Stimulated activated CD8-positive, alpha-beta memory T cell treated with anti-CD3 and anti-CD28 coated beads, Interleukin-15, amount 100 ng/mL, for 1 hour (primary cell): ENCODE data around the gene KSR2.
"Not testable (repeated sequence)": the region's sequence is repeated elsewhere in the genome, so short reads cannot be mapped to it uniquely, and the experiment has no call there.

ENCODE experiments used
- DNase-seq: peaks from one replicate; pipeline ENCODE4 v3.0.0-alpha.2; 2020; ENCODE audit warnings: low read depth

Gene KSR2

DNA sequence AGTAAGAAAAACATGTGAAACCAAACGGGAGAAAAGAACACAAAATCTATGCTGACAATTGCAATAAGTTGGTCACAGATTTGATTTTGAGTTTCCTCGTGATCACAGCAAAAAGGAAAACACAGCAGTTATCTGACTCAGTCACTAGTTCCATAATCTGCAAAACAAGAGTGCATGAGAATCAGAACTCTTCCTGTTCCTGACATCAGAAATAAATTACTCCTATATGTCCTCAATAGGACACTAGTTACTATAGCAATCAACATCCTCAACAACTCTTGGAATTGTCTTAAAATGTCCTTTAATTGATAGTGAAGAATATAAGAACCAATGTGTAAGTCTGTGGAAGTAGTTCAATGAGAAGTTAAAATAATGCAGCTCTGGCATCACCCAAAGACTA is 339.3 kb downstream of the KSR2 start:
- DNase-seq = no peak

DNA sequence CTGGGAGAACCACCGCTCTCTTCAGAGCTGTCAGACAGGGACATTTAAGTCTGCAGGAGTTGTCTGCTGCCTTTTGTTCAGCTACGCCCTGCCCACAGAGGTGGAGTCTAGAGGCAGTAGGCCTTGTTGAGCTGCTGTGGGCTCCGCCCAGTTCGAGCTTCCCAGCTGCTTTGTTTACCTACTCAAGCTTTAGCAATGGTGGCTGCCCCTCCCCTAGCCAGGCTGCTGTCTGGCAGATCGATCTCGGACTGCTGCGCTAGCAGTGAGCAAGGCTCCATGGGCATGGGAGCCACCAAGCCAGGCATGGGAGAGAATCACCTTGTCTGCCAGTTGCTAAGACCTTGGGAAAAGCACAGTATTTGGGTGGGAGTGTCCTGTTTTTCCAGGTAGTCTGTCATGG is 340.1 kb downstream of the KSR2 start:
- not testable (repeated sequence) for DNase-seq

DNA sequence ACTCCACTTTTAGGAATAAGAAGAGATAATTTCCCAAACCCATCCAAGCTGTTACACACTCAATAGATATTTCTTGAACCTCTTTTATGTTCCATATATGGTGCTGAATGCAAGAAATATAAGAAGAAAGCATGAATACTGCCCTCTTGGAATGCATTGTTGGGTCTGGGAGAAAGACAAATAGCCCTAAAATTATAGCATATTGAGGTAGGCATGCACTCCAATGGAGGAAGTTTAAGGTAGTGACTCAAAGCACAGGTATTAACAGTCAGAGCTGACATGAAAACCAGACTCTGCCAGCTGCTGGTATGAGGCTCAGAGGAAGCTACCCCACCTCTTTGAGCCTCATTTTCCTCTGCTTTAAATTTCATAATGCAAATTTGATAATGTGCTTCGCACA is 346.0 kb downstream of the KSR2 start:
- no peak for DNase-seq

DNA sequence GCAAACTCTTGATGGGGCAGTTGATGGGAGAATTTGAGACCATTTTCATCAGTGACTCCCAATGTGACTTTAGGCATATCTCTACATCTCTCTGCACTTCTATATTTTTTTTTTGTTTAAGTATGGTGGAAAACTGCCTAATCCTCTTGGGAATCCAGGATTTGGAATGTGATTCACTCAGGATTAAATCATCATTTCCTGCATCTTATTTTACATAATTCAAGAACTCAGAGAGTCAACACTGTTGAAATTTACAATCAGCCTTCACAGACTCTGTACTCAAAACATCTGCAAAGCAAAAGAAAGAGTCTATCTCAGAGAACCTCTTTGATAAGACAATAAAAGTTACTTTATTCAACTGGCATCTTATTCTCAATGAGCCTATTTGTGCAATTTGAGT is 346.7 kb downstream of the KSR2 start:
- no peak for DNase-seq

DNA sequence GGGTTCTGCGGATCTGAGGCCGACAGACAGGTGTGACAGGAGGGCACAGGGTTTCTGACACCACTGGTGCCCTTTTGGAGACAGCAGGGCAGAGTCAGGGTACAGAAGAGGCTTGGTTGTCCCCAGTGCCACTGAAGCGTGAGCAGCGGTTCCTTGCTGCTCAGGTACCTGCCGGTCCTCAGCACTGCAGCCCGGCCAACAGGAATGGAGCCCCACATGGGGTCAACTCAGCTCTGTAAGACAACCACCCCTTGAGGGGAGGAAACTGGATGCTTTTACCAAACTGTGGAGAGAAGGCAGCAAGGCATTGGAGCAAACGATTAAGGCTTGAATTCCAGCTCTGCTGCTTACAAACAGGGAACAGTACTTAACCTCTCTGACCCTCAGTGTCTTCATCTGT is 361.0 kb downstream of the KSR2 start:
- DNase-seq = no peak

GRCh38 chr12:117606945-117607344 is 361.8 kb downstream of the KSR2 start:
- DNase-seq = no peak

DNA sequence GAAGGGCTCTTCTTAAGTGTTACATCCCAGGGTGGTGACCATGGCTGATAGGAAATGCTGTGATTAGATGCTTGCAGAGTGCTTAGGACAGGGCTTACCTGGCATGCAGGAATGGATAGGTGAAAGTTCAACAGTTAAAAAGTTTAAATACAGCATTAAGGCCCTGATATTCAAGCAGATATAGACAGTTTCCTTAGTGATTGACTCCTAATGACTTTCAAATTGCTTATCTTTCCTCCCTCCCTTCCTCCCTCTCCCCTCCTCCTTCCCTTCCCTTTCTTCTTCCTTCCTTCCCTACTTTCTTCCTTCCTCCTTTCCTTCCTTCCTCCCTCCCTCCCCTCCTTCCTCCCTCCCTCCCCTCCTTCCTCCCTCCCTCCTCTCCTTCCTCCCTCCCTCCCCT is 362.8 kb downstream of the KSR2 start:
- no peak for DNase-seq

- no peak for DNase-seq
Observed at GRCh38 chr12:117603316-117604113, 365.3 kb downstream of the KSR2 start.

DNA sequence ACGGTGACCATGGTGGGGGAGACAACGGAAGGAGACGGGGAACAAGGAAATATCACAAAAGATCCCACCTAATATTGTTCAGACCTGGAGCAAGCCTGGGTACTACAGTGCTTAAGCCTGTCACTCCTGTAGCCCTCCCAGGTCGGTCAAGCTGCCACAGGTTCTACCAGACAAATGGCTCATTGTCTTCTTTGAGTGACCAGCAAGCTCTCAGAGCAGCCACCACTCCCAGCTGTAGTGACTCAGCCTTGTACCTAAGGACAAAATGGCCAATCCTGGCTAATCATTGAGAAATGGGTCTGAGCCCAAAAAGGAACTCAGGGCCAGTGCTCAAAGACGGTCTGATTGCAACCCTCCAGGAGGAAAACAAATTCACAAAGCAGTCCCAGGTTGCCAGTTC is 368.9 kb downstream of the KSR2 start:
- DNase-seq = no peak

DNA sequence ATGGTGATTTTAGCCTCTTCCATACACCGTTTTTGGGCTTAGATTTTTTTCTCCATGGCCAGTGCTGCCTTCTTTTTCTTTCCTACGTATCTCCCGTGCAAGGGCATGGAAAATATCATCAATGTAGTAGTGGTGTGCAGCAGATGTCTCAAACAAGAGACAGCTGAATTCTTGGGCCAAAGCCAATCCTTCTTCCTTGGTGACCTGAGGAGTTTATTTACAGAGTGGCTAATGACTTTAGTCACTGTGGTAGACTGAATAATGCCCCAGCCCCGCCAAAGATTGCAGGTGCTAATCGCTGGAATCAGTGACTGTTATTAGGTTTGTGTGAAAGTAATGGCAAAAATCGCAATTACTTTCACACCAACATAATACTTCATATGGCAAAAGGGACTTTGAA is 371.8 kb downstream of the KSR2 start:
- DNase-seq = no peak

DNA sequence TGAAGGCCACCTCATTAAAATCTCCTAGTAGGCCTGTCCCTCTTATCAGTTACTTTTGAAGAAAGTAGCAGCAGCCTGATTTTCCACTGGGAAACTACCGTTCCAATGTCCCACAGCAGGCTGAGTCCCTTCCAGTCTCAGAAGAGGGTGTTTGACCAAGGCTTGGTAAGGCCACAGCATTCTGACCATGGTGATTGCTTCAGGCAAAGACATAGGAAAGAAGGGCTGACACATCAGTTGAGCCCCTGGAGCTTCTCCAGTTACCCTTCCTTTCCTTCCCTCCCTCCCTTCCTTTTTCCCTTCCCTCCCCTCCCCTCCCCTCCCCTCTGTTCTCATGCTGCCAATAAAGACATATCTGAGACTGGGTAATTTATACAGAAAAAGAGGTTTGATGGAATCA is 373.0 kb downstream of the KSR2 start:
- no peak for DNase-seq

- DNase-seq = no peak
Observed at GRCh38 chr12:117594481-117594880, 374.3 kb downstream of the KSR2 start.

DNA sequence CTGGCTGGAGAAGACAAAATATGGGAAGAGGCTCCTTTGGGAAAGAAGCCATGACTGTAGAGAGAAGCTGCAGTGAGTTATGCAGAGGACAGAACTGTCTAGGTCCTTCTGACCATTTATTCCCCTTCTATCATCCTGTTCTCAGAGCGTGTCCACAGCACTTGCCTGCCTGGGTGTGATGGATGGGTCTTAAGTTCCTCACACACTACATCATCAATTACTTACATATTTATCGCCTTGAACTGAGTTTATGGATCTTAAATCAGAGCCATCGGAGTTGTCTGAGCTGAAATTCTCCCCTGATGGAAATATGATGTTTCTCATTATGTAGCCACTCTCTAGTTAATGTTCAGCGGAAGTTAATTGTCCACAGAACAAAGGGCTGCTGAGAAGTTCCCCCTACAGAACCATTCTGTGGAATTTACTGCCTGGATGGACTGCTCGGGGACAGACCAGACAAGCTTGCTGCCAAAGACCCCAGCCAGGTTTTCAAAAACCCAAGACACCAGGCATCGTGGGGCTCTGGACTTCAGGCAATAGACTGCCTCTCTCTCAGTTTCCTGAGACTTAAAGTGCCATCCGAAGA is 374.9 kb downstream of the KSR2 start:
- no peak for DNase-seq

DNA sequence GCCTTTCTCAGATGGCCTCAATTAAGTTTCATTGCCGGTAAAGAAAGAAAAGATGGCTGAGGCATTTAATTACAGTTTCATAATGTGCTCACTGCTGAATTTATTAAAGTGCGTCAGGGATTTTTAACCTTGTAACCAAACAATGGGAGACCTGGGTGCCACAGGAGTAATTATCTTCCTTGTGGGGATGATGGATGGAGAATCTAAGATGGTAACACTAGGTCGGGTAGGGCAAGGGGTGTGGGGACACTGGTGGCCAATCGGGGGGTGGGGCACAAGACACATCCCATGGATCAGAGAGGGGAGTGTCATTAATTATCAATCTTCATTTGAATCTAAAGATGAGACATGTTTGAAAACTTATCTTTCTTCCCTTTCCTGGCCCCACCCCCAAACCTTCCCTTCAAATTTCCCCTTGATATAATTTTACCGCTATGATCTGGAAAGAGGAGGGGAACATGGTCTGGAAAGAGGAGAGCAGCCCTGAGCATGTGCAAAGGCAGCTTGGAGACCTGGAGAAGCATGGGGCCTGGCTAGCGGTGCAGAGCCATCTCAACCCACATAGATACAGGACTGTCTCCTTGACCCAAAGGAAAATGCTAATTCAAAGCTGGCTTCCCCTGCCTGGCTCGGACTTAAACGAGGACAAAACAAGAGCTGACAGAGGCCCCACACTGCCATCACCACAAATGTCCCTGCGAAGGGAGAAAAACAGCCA is 376.0 kb downstream of the KSR2 start:
- DNase-seq = no peak

DNA sequence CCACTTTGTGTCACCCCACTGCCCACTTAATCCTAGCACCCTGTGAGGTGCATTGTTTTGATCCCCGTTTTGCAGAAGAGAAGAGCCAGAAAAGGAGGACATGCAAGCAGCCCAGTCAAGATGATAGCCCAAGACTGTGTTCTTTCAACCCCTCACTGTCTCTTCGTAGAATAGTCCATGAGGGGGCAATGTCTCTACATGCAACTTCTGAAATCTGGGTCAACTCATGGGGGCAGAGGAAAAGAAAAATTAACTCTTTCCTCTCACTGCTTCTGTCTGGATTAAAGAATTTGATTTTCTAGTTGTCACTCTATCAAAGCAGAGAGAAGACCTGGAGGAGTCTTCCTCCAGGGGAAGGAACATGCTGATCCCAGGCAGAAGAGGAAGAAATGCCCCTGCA is 377.8 kb downstream of the KSR2 start:
- no peak for DNase-seq

DNA sequence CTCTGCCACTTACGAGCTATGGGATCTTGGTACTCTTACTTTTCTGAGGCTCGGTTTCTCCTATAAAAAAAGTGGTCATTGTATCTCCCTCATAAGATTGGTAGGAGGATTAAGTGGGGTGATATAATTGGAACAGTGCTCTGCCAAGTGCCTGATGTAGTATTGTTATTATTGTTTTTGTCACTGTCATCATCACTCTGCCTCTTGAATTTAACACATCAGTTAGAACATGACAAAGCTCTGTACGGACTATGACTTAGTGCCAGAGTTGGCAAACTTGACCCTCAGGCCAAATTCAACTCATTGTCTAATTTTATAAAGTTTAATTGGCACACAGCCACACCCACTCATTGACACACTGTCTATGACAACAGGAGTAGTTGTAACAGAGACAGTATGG is 378.4 kb downstream of the KSR2 start:
- no peak for DNase-seq

DNA sequence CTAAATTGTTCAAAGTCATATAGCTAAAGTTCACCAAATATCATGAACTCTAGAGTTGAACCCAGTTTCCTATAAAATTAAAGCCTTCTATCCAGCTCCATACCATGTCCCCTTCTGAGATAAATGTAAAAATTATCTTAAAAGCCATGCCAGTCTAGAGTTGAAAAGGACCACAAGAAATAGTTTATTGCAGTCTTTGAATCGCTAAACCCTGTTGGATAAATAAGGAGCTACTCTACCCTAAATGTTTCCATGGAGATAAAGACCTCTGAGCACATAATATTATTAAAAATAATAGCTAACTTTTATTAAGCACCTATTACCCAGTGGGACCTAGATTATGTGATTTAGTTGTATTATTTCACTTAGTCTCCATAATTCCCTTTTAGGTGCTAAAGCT is 379.8 kb downstream of the KSR2 start:
- DNase-seq = no peak

DNA sequence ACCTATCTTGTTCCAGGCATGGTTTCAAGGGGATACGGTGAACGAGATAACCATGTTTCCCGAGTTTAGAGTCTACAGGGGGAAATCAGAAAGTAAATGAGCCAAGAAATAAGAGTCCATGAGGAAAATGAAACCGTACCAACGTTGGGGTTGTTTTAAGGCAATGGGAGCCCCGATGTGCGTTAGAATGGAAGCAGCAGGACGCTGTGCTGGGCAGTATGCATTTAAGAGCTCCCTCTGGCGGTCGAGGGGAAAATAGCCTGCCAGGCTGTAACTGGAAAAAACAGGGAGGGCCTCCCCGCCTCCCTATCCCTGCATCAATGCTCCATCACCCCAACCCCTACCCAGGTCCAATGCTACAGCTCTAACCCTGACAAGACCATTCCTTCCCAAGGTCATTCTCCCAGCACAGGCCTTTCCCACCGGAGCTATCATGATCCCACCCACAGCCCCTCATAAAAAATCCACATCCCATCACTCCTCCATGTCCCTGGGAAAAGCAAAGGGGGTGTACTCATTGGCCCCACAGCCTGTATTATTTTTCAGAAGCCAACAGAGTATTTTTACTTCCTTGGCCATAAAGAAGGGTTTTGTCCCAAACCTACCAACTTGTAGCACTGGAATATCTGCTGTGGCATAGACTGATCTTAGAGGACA is 381.0 kb downstream of the KSR2 start:
- peak; percentile 7 for DNase-seq

DNA sequence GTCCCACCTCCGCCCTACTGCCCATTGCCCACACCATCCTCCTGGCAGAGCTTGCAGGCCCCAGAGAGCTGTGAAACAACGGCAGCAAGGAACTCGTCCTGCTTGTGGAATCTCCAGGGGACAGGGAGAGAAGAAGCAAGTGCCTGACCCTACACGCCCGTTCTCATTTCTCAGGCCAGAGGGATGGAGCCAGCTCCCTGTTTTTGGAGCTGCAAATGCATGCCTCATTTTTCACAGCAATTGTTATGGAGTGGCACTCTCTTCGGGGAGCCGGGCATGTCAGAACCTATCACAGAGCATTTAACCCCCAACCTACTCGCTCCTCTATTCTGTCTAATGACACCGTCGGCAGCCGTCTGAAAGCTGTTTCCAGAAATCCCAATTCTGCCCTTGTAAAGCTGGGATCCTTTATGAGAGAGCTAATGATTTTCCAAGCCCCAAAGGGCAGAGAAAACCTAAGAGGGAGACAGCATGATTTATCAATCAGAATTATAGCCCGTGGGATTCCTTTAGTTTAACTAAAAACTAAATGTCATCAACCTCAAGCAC is 385.0 kb downstream of the KSR2 start:
- no peak for DNase-seq

DNA sequence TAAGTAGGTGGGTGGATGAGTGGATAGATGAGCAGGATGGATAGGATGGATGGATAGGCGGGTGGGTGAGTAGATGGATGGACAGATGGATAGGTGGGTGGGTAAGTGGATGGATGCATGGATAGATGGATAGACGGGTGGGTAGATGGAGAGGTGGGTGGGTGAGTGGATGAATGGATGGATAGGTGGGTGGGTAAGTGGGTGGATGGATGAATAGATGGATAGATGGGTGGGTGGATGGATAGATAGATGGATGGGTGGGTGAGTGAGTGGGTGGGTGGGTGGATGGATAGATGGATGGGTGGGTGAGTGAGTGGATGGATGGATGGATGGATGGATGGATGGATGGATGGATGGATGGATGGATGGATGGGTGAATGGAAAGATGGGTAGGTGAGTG is 385.7 kb downstream of the KSR2 start:
- DNase-seq = no peak

- no peak for DNase-seq
Observed at GRCh38 chr12:117582135-117582784, 386.5 kb downstream of the KSR2 start.

DNA sequence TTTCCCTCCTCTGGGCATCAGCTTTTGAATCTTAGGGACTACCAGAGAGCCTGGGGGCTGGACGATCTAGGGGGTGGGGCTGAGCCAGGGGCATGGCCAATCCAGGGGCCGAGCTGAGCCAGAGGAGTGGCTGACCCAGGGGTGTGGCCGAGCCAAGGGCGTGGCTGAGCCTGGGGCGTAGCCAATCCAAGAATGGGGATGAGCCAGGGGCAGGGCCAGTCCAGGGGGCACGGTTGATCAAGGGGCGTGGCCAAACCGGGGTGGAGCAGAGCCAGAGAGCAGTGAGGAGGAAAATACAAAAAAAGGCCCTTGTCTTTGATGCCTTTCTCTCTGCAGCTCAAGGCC is 388.1 kb downstream of the KSR2 start:
- no peak for DNase-seq
